K562 (cell line): ENCODE measurements around the gene PTTG1IP. TPM values are rescaled to one million over a fixed set of nuclear protein-coding genes. Genes with fewer than 3 reads are reported as not detected.

Experiments
- ATAC-seq: fragments of 200-7000 bp; cut with Tn5 transposase; 3 replicates; pipeline ENCODE4 v1.9.1; 2020; ENCODE audit warnings: moderate library complexity
- BruUV-seq: library from RNA; stranded (reverse); fragments of 400-500 nt; replicated peaks from 2 replicates; lab custom pipeline; 2021; lab: Mats Ljungman, UMichigan
- CTCF ChIA-PET: fragments of 300-600 bp; formaldehyde crosslinking; extraction: SDS; loops from one replicate; lab custom pipeline; 2021; ENCODE audit warnings: low intra/inter-chr PET ratio; lab: Yijun Ruan, JAX
- POLR2A ChIA-PET: fragments of 300-600, 350-650 bp; sonication (Branson Sonifier 250); formaldehyde crosslinking; extraction: SDS; loops from one replicate; lab custom pipeline; 2021; ENCODE audit warnings: antibody characterized with exemption, inconsistent platforms; lab: Yijun Ruan, JAX
- DNase-seq, 4 experiments: peaks; one replicate each; pipeline versions ENCODE4 v3.0.0 to v3.0.0-alpha.2; 2011 to 2018; ENCODE audit warnings: low spot score in 3 of 4, mixed read lengths in 3 of 4; ENCODE audit errors: extremely low read depth in 1 of 4
- FAIRE-seq: peaks from 2 replicates; lab custom pipeline; 2011; peaks lifted over from hg19 to GRCh38; lab: Jason Lieb, UNC
- H2AFZ ChIP-seq: 2 replicates; pipeline ENCODE4 v1.6.0; 2011; ENCODE audit warnings: low read depth, low read length, control low read depth, inconsistent platforms
- H3K27ac ChIP-seq: fragments of 200-600 bp; 3 replicates; pipeline ENCODE4 v1.8.0; 2011; ENCODE audit warnings: low read depth, mild to moderate bottlenecking, control low read depth, inconsistent platforms, low read length, moderate library complexity, mixed read lengths; ENCODE audit errors: extremely low read depth
- H3K27me3 ChIP-seq, 2 experiments: fragments of 300-600 bp in 1 of 2; 2 replicates in 1 of 2; 3 replicates in 1 of 2; pipeline versions ENCODE4 v1.6.0 to v1.8.0; 2011; ENCODE audit warnings: inconsistent platforms in 2 of 2, low read length in 2 of 2, mild to moderate bottlenecking in 1 of 2, mixed read lengths in 1 of 2, moderate library complexity in 1 of 2; ENCODE audit not compliant: control insufficient read depth in 2 of 2, insufficient read depth in 2 of 2
- H3K36me3 ChIP-seq: fragments of 300-600 bp; 3 replicates; pipeline ENCODE4 v1.8.0; 2011; ENCODE audit warnings: mild to moderate bottlenecking, low read length, inconsistent platforms; ENCODE audit not compliant: control insufficient read depth, insufficient read depth
- H3K4me1 ChIP-seq, 2 experiments: fragments of 200-600 bp in 1 of 2; replicated peaks in 1 of 2; 2 replicates in 1 of 2; 3 replicates in 1 of 2; pipeline versions ENCODE4 v1.5.1 to v1.8.0; 2011; ENCODE audit warnings: inconsistent platforms in 2 of 2, low read length in 2 of 2, mild to moderate bottlenecking in 1 of 2, mixed read lengths in 1 of 2, moderate library complexity in 1 of 2; ENCODE audit not compliant: control insufficient read depth in 2 of 2, insufficient read depth in 2 of 2
- H3K4me2 ChIP-seq: 2 replicates; pipeline ENCODE4 v1.6.1; 2011; ENCODE audit warnings: low read length, control low read depth, inconsistent platforms, mixed read lengths; ENCODE audit not compliant: insufficient read depth
- H3K4me3 ChIP-seq: fragments of 200-600 bp; sonication (generic), shearing (Covaris generic); 2 replicates; pipeline ENCODE4 v1.5.1; 2016; ENCODE audit warnings: control low read depth, inconsistent platforms
- H3K79me2 ChIP-seq: fragments of 200-600 bp; 3 replicates; pipeline ENCODE4 v1.8.0; 2011; ENCODE audit warnings: low read length, inconsistent platforms; ENCODE audit not compliant: control insufficient read depth, insufficient read depth
- H3K9ac ChIP-seq, 2 experiments: 2 replicates each; pipeline versions ENCODE4 v1.6.0 to v1.6.1; 2011; ENCODE audit warnings: low read depth in 2 of 2, low read length in 2 of 2, control low read depth in 1 of 2, inconsistent platforms in 1 of 2, mild to moderate bottlenecking in 1 of 2, mixed read lengths in 1 of 2; ENCODE audit not compliant: insufficient read depth in 1 of 2
- H3K9me1 ChIP-seq: one replicate; pipeline ENCODE4 v1.6.0; 2011; ENCODE audit warnings: inconsistent platforms, mild to moderate bottlenecking, low read length, moderate library complexity; ENCODE audit not compliant: control insufficient read depth, insufficient read depth
- H3K9me3 ChIP-seq: replicated peaks from 2 replicates; pipeline ENCODE4 v1.5.1; 2011; ENCODE audit warnings: low read depth, low read length, inconsistent platforms; ENCODE audit not compliant: control insufficient read depth, insufficient read depth
- H4K20me1 ChIP-seq: replicated peaks from 2 replicates; pipeline ENCODE4 v1.6.1; 2011; ENCODE audit warnings: low read length, inconsistent platforms, mixed read lengths; ENCODE audit not compliant: control insufficient read depth, insufficient read depth
- C11orf30 ChIP-seq: fragments of 450-650 bp; IDR thresholded peaks from 2 replicates; pipeline ENCODE4 v1.6.1; 2016; ENCODE audit warnings: low read depth, mild to moderate bottlenecking
- DNMT1 ChIP-seq: fragments of 450-650 bp; IDR thresholded peaks from 2 replicates; pipeline ENCODE4 v1.6.1; 2016; ENCODE audit warnings: antibody characterized with exemption, mild to moderate bottlenecking
- MAFF ChIP-seq: IDR thresholded peaks from 2 replicates; pipeline ENCODE4 v1.6.1; 2012; ENCODE audit warnings: low read length, improper control_type of control experiment
- MAFG ChIP-seq: fragments of 450-650 bp; conservative IDR thresholded peaks from 2 replicates; pipeline ENCODE4 v1.6.1; 2016; ENCODE audit warnings: missing genetic modification characterization, missing compliant biosample characterization
- MAFK ChIP-seq: IDR thresholded peaks from 2 replicates; pipeline ENCODE4 v1.6.1; 2011; ENCODE audit warnings: low read length, improper control_type of control experiment
- ZNF316 ChIP-seq: fragments of 450-650 bp; IDR thresholded peaks from 2 replicates; pipeline ENCODE4 v1.6.1; 2016
- ZNF589 ChIP-seq: fragments of 200-800 bp; sonication (Bioruptor generic); IDR thresholded peaks from 2 replicates; pipeline ENCODE4 v1.6.1; 2016; ENCODE audit warnings: low read depth, missing genetic modification characterization, missing compliant biosample characterization
- WGBS: fragments of 100-300 bp; shearing (Covaris generic); methylation state at CpG from one replicate; pipeline ENCODE4 v1.1.6; 2016; ENCODE audit warnings: low coverage, mixed read lengths; ENCODE audit not compliant: insufficient coverage; ENCODE audit errors: missing lambda C conversion rate; 5-methylcytosine and 5-hydroxymethylcytosine counted together
- in situ Hi-C: fragments of 300-500 bp; cut with MboI; formaldehyde crosslinking; loops from 4 replicates; pipeline ENCODE4 v1.15.0; 2018; ENCODE audit warnings: inconsistent platforms, mixed read lengths
- intact Hi-C: fragments of 100-400 bp; cut with micrococcal nuclease; formaldehyde crosslinking; loops from 2 replicates; pipeline ENCODE4 v1.14.2; 2022
- polyA plus RNA-seq, 8 experiments: library from polyadenylated mRNA; depleted of rRNA in 4 of 8; stranded (reverse) in 5 of 8; unstranded in 3 of 8; fragments of >200 nt; fragmentation: Nextera tagmentation in 2 of 8; fragmentation: Illumina TruSeq in 1 of 8; extraction: Ambion mirVana in 2 of 8; extraction: Trizol in 1 of 8; gene quantifications; 2 replicates each; pipeline versions ENCODE4 v1.2.1 to v1.2.3, GENCODE V29; 2011 to 2014; ENCODE audit warnings: inconsistent platforms in 1 of 8, missing spikeins in 1 of 8
- total RNA-seq, 7 experiments: library from RNA; depleted of rRNA in 6 of 7; stranded (reverse); fragments of >200 nt in 6 of 7; fragmentation: Illumina TruSeq in 2 of 7; extraction: Trizol in 2 of 7; gene quantifications; 2 replicates each; pipeline versions ENCODE4 v1.2.1 to v1.2.3, GENCODE V29; 2011 to 2021; ENCODE audit warnings: low replicate concordance in 1 of 7
- TF ChIP-seq, protein P1 (sequence below): fragments of 450-650 bp; formaldehyde crosslinking; IDR thresholded peaks from 2 replicates; pipeline ENCODE4 v1.4.0; 2020; ENCODE audit warnings: mild to moderate bottlenecking, mixed read lengths

Gene PTTG1IP
- total and polyA plus RNA-seq, 9 of the 15 experiments (the other 6 are each of a cell fraction or from before 2014, with no cell fraction given): 5.0 to 99.3 (median 82.4) TPM

DNA sequence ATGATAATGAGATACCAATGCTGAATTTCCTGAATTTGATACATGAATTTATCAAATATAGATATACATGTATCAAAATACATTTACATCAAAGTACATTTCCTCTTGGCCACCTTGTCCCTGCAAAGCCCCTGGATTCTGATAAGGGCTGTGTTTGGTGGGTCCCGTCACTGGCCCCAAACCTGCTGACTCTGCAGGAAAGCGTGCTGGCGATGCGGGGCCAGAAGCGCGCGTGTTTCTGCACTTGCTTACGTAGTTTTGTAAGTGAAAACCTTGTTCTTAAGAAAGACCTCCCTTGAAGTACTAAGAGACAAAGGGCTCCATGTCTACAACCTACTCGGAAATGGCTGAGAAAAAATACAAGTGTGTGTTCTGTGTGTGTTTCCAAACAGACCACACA, 36.2 kb upstream of the PTTG1IP start:
- Histone ChIP-seq H3K4me1 (peaks cover 9 to 70% of the 10 kb centered on the region in 2 experiments; a peak in 3 of 5 replicates), H3K9me1 (no peaks in the 10 kb centered on the region), H4K20me1 (no peaks in the 10 kb centered on the region; the same call in none of the 2 replicates), H3K27me3 (peaks cover 29 to 51% of the 10 kb centered on the region in 2 experiments), H3K27ac (no peak overlapping the region), H3K9ac (no peak overlapping the region), H3K9me3 (no peaks in the 10 kb centered on the region), H3K4me2 (no peak overlapping the region), H3K4me3 (no peak overlapping the region), H3K36me3 (no peaks in the 10 kb centered on the region), H2AFZ (no peak overlapping the region), H3K79me2 (no peaks in the 10 kb centered on the region)
- no peak for TF ChIP-seq DNMT1
- no peak for TF ChIP-seq ZNF589
- TF ChIP-seq MAFG (tag): peak; percentile 83
- TF ChIP-seq ZNF316: peak; percentile 86
- TF ChIP-seq C11orf30: peak; percentile 85
- peak; percentile 81 for TF ChIP-seq MAFK
- TF ChIP-seq MAFF: peak; percentile 72
- TF ChIP-seq, protein P1, sequence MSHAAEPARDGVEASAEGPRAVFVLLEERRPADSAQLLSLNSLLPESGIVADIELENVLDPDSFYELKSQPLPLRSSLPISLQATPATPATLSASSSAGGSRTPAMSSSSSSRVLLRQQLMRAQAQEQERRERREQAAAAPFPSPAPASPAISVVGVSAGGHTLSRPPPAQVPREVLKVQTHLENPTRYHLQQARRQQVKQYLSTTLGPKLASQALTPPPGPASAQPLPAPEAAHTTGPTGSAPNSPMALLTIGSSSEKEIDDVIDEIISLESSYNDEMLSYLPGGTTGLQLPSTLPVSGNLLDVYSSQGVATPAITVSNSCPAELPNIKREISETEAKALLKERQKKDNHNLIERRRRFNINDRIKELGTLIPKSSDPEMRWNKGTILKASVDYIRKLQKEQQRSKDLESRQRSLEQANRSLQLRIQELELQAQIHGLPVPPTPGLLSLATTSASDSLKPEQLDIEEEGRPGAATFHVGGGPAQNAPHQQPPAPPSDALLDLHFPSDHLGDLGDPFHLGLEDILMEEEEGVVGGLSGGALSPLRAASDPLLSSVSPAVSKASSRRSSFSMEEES: no peak
- in situ Hi-C loops (no loop called here), intact Hi-C loops (no loop called here)
- CTCF ChIA-PET: no interaction called here
- ATAC-seq: no peak
- 40% methylated on average over 9 of the region's 9 CpGs for WGBS
- BruUV-seq: no TSS peak
- POLR2A ChIA-PET: no interaction called here
- no peak for FAIRE-seq
- no peak for DNase-seq
